Dendritic cell treated with granulocyte-macrophage colony-stimulating factor and Interleukin-4, amounts not matched to agents 40 ng/mL and 50 ng/mL, for 4 days (primary cell): ENCODE measurements around the gene PEX19.
A peak's percentile ranks its signal among the peaks of the same experiment; 100 is the strongest.

Experiments used
- H3K27ac Mint-ChIP-seq: one replicate; pipeline ENCODE4 v1.8.0; 2022; ENCODE audit warnings: mild to moderate bottlenecking, mixed read lengths
- H3K27me3 Mint-ChIP-seq: one replicate; pipeline ENCODE4 v1.8.0; 2022; ENCODE audit warnings: mild to moderate bottlenecking, mixed read lengths
- H3K36me3 Mint-ChIP-seq: one replicate; pipeline ENCODE4 v1.8.0; 2022; ENCODE audit warnings: low read depth, mixed read lengths
- H3K4me1 Mint-ChIP-seq: one replicate; pipeline ENCODE4 v1.8.0; 2022; ENCODE audit warnings: low read depth, mixed read lengths
- H3K4me3 Mint-ChIP-seq: one replicate; pipeline ENCODE4 v1.8.0; 2022; ENCODE audit warnings: mild to moderate bottlenecking, moderate library complexity, mixed read lengths
- H3K9me3 Mint-ChIP-seq: one replicate; pipeline ENCODE4 v1.8.0; 2022; ENCODE audit warnings: mixed read lengths
- intact Hi-C: fragments of 100-400 bp; cut with micrococcal nuclease; formaldehyde crosslinking; loops from one replicate; pipeline ENCODE4 v1.15.0; 2022

The PEX19 gene, protein sequence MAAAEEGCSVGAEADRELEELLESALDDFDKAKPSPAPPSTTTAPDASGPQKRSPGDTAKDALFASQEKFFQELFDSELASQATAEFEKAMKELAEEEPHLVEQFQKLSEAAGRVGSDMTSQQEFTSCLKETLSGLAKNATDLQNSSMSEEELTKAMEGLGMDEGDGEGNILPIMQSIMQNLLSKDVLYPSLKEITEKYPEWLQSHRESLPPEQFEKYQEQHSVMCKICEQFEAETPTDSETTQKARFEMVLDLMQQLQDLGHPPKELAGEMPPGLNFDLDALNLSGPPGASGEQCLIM

DNA sequence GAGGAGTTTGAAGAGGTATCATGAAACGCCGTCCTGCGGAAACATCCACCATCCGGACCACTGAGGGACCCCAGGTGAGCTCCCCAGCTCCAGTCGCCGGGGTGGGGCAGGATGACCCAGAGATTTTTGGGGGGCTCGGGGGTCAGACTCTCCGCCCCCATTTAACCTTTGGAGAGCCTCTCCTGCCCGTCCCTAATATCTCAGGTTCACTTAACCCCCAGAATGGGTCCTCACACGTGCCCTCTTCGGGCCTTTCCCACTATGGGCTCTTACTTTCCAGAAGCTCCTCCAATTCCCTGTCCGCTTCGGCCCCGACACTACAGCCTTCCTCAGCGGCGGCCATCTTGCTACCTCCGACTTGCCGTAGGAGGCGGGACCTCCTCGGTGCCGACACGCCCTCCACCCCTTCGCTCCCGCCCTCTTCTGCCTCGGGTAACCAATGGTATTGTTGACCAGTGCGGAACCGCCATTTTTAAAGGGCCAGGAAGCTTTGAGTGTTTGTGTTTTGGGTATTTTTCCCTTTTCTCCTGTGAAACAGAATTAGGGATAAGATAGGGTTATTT is at the start of gene PEX19:
Gene PEX19, minus strand, starts transcription at position 352 of the 563 bp plus-strand sequence. Its CDS starts 9 bp downstream, at position 343.
- Mint-ChIP-seq H3K27ac (peak within 1 kb of the TSS; percentile 93), H3K4me3 (peak within 1 kb of the TSS; percentile 99), H3K9me3 (no peaks in the 10 kb centered on the region), H3K36me3 (peaks cover 60% of the 10 kb centered on the region), H3K27me3 (no peaks in the 10 kb centered on the region), H3K4me1 (peaks cover 25% of the 10 kb centered on the region)
- intact Hi-C loops: loop anchor here (1.0 to 5.0 kb wide), 2 partner anchors 23 to 93 kb away; partner anchors contain the start of genes CASQ1 and DCAF8

DNA sequence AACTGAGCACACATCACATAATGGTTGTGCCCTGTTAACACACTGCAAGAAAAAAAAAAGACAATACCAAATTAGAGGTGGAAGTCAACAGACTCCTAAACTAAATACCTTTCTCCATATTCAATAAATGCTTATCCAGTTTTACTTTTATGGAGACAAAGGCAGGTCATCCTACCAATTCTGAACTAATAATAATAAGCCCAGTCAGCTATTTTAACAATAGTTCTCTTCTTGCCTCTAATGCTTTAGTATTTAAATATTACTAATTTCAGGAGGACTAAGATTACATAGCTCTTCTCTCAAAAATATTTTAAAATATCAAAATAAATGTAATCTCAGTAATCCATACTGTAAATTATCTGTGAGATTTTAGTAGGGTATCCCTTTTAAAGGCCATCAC is 47.6 kb upstream of the PEX19 start:
- Mint-ChIP-seq H3K9me3 (no peaks in the 10 kb centered on the region), H3K27me3 (no peaks in the 10 kb centered on the region), H3K4me1 (peaks cover 30% of the 10 kb centered on the region), H3K27ac (no peak overlapping the region), H3K36me3 (peaks cover 96% of the 10 kb centered on the region), H3K4me3 (no peak overlapping the region)
- intact Hi-C loops: loop anchor here (5.0 kb wide), 1 partner anchor 35 kb away; no protein-coding TSS in a partner anchor

DNA sequence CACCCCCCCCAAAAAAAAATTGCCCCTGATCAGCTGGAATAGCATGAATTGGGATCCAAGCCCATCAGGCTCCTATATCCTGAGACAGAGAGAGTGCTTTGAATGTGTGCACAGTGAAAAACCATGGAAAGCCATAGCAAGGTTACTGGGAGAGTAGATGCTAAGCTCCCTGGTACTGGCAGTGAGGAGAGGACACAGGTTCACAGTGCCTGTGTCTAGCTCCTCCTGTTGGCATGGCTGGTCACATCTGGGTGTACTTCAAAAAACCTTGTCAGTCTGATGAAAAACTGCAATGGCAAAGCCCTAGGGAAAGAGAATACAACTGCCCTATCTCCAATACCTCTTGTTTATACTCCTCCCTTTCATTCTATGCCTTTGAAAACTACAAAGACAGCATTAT is 45.2 kb upstream of the PEX19 start:
- no peak overlapping the region for H3K4me3 Mint-ChIP-seq
- intact Hi-C loops: loop anchor here (5.0 kb wide), 1 partner anchor 33 kb away; no protein-coding TSS in a partner anchor
- no peaks in the 10 kb centered on the region for H3K9me3 Mint-ChIP-seq
- H3K27me3 Mint-ChIP-seq: no peaks in the 10 kb centered on the region
- H3K4me1 Mint-ChIP-seq: peaks cover 26% of the 10 kb centered on the region
- H3K27ac Mint-ChIP-seq: peak overlapping the region; percentile 52
- peaks cover 96% of the 10 kb centered on the region for H3K36me3 Mint-ChIP-seq

DNA sequence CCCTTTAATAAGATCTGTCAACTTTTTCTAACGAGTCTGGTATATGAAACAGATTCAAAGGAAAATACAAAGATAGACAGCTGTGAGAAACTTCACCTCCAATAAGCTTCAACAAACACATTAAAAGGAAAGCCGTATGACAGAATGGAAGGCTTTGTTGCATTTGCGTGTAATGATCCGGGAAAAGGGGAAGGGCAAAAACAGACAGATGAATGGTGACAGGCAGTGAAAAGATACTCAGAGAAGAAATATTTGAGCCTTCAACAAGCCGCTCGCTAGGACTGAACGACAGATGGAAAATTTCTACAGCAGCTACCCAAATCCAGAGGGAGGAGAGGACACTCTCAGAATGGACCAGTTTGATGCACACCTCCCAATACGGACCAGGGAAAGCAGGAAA is 43.3 kb upstream of the PEX19 start:
- intact Hi-C loops: loop anchor here (10.0 kb wide), 1 partner anchor 47 kb away; no protein-coding TSS in a partner anchor
- Mint-ChIP-seq H3K27me3 (no peaks in the 10 kb centered on the region), H3K4me1 (peaks cover 29% of the 10 kb centered on the region), H3K9me3 (no peaks in the 10 kb centered on the region), H3K27ac (peak overlapping the region; percentile 46), H3K36me3 (peaks cover 100% of the 10 kb centered on the region), H3K4me3 (no peak overlapping the region)

DNA sequence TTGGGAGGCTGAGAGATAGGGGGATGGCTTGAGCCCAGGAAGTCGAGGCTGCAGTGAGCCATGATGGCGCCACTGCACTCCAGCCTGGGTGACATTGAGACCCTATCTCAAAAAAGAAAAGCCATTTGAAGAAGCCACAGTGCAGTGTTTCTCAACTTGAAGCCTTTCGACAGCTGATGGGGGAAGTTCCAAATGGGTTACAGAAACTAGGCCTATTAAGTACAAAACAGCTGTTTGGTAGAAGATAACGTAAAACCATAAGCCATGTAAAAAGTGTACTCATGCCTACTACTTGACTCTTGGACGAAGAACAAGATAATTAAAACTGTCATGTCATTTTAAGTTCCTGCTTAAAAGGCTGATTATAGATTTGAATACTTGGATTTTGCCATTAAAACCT is 41.5 kb upstream of the PEX19 start:
- H3K27ac Mint-ChIP-seq: no peak overlapping the region
- peaks cover 100% of the 10 kb centered on the region for H3K36me3 Mint-ChIP-seq
- H3K9me3 Mint-ChIP-seq: no peaks in the 10 kb centered on the region
- intact Hi-C loops: loop anchor here (10.0 kb wide), 1 partner anchor 48 kb away; no protein-coding TSS in a partner anchor
- H3K4me1 Mint-ChIP-seq: peaks cover 42% of the 10 kb centered on the region
- H3K4me3 Mint-ChIP-seq: no peak overlapping the region
- H3K27me3 Mint-ChIP-seq: no peaks in the 10 kb centered on the region

DNA sequence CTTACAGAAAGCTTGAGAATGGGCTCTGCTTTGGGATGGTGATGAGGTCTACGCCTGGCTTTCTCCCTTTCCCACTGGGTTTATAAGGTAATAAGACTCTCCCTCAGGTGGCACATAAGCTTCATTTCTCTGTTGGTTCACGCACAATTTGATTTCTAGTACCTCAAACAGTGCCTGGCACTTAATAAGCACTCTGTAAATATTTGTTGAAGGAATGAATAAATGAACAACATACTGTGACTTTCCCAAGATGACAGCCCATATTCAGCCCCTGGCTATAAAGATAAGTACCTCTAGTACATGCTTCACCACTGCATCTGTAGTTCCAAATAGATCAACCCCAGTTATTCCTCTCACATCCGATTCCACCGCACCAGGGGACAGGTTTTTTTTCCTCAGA is 40.3 kb upstream of the PEX19 start:
- intact Hi-C loops: loop anchor here (10.0 kb wide), 1 partner anchor 50 kb away; no protein-coding TSS in a partner anchor
- Mint-ChIP-seq H3K9me3 (no peaks in the 10 kb centered on the region), H3K36me3 (peaks cover 100% of the 10 kb centered on the region), H3K4me3 (no peak overlapping the region), H3K4me1 (peaks cover 38% of the 10 kb centered on the region), H3K27me3 (no peaks in the 10 kb centered on the region), H3K27ac (no peak overlapping the region)

DNA sequence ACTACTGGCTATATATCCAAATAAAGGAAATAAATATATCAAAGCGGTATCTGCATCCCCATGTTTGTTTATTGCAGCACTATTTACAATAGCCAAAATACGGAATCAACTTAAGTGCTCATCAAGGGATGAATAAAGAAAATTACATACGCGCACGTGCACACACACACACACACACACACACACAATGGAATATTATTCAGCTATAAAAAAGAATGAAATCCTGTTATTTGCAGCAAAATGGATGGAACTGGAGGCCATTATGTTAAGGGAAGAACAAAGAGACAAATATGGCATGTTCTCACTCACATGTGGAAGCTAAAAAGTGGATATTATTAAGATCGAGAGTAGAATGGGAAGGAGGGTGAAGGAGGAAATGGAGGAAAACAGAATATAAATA is 37.9 kb upstream of the PEX19 start:
- H3K4me1 Mint-ChIP-seq: peaks cover 26% of the 10 kb centered on the region
- H3K36me3 Mint-ChIP-seq: peaks cover 97% of the 10 kb centered on the region
- H3K27me3 Mint-ChIP-seq: no peaks in the 10 kb centered on the region
- intact Hi-C loops: loop anchor here (10.0 kb wide), 1 partner anchor 52 kb away; no protein-coding TSS in a partner anchor
- no peaks in the 10 kb centered on the region for H3K9me3 Mint-ChIP-seq
- no peak overlapping the region for H3K4me3 Mint-ChIP-seq
- H3K27ac Mint-ChIP-seq: no peak overlapping the region

DNA sequence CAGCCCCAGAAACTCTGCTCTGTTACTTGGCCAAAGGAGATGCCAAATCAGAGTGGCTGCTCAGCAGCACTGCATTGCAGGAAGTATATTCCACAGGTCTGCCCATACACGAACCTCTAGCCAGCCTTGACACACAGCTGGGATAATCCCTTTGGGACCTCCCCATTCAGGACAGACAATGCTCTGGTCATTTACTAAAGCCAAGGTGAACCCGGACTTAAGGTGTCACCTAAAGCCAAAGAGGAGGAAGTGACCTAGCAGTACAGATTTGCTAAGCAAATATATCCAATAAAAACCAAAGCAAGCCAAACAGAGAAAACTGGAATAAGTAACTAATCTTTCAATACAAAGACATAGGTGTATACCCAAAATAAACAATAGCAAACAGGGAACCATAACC is 30.4 kb upstream of the PEX19 start:
- Mint-ChIP-seq H3K36me3 (peaks cover 97% of the 10 kb centered on the region), H3K9me3 (peaks cover 9% of the 10 kb centered on the region), H3K4me1 (peaks cover 12% of the 10 kb centered on the region), H3K27me3 (no peaks in the 10 kb centered on the region), H3K27ac (no peak overlapping the region), H3K4me3 (no peak overlapping the region)
- intact Hi-C loops: loop anchor here (10.0 kb wide), 1 partner anchor 81 kb away; no protein-coding TSS in a partner anchor

DNA sequence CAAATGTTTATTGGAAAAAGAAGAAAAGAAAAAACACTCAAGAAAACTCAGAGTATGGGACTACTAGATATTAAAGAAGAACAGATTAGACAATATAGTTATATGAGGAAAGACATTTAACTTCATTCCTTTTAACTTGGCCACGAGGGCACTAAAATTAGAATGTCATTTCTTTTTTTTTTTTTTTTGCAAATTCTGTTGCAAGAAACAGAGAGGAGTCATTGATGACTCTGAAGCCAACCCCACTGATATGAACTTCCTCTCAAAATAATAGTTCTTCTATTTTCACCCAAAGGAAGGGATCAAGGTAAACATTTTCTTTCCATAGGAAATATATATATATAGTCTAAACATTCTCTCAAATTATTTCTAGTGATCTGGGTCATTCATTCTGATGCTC is 24.6 kb upstream of the PEX19 start:
- H3K36me3 Mint-ChIP-seq: peaks cover 100% of the 10 kb centered on the region
- intact Hi-C loops: no loop called here
- H3K27me3 Mint-ChIP-seq: no peaks in the 10 kb centered on the region
- no peak overlapping the region for H3K27ac Mint-ChIP-seq
- H3K4me1 Mint-ChIP-seq: no peaks in the 10 kb centered on the region
- no peaks in the 10 kb centered on the region for H3K9me3 Mint-ChIP-seq
- H3K4me3 Mint-ChIP-seq: no peak overlapping the region

DNA sequence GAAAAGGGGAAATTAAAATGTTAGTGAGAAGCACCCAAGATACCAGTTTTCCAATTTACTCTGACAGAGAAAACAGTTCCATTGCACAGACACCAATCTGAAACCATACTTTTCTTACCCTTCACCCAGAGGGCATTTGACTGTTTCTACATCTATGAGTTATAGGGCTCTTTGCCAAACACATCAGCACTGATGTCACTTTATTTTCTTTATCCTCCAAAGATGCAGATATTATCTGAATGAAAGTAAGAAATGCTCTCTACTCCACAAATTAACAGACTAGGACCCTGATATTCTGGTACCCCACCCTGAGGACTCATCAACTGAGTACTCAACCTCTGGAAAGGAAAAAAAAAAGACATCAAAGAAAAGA is 24.2 kb upstream of the PEX19 start:
- Mint-ChIP-seq H3K4me1 (no peaks in the 10 kb centered on the region), H3K27ac (no peak overlapping the region), H3K9me3 (no peaks in the 10 kb centered on the region), H3K4me3 (no peak overlapping the region), H3K36me3 (peaks cover 100% of the 10 kb centered on the region), H3K27me3 (no peaks in the 10 kb centered on the region)
- intact Hi-C loops: no loop called here

DNA sequence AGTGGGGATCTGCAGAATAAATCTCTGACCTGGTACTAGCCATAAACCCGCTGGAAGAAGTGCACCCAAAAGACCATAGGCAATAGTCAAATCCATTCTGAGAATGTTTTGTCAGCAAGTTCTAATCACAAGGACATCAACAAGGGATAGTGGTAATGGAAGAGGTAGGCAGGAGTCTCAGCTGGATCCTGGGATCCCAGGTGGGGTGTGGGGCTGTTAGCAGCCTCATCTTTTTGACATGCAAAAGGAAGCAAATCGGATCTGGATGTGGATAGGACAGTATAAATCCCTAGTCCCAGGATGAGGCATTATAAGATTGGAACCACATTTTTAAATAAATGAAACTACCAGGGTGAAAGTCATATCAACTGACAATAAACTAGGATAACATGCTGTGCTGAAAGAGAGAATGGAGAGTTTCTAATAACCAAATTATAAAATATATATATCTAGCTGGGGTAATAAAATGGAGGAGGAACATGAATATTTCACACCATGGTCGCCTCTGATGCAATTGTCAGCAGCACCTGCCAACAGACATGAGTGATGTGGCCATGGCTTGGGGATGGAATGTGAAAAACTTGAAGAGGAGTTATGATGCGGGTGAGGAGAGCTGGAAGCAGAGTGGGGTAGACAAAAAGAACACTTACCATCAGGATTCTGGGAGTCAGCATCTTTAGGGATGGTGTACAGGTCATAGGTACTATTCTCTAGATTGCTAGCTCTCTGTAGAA is 23.7 kb upstream of the PEX19 start:
- no peaks in the 10 kb centered on the region for H3K9me3 Mint-ChIP-seq
- intact Hi-C loops: no loop called here
- no peaks in the 10 kb centered on the region for H3K4me1 Mint-ChIP-seq
- H3K4me3 Mint-ChIP-seq: no peak overlapping the region
- H3K27ac Mint-ChIP-seq: no peak overlapping the region
- H3K36me3 Mint-ChIP-seq: peaks cover 100% of the 10 kb centered on the region
- H3K27me3 Mint-ChIP-seq: no peaks in the 10 kb centered on the region

DNA sequence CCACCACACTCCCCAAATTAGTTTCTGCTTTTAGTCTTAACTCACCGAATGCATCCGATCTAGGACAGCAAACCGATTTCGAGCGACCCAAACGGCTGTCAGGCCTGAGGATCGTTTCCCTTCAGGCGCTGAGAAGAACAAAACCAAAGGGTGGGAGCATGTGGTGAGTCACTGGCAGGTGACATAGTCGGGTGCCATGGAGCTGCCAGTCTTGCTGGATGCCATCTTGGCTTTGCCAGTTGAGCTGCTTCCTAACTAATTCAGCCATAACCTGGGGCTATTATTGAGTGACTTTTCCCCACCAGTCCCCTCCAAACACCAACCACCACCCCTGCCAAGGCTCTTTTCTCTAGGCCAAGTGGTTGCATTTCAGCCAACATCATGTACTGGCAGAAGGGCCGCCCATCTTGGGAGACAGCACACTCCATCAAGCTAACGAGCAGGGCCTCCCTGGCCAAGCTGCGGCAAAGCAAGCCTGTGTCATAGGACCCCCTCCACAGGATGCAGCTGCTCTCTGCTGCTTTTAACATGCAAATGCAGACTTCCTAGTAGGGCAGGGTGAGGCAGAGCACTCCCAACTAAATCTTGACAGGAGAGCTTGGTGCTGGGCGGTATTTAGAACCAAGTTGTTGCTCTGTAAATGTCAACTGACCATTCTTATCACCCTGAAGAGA is 22.3 kb upstream of the PEX19 start:
- intact Hi-C loops: no loop called here
- no peak overlapping the region for H3K27ac Mint-ChIP-seq

DNA sequence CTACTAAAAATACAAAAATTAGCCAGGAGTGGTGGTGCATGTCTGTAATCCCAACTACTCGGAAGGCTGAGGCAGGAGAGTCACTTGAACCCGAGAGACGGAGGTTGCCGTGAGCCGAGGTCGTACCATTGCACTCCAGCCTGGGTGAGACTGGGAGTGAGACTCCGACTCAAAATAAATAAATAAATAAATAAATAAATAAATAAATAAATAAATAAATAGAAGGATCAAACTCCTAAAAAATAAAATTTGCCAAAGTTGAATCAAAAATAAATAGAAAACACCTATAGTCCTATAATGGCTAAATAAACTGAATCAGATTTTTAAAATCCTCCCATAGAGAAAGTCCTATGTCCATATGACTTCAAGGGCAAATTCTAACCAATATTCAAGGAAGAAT is 15.2 kb upstream of the PEX19 start:
- Mint-ChIP-seq H3K36me3 (peaks cover 91% of the 10 kb centered on the region), H3K4me1 (no peaks in the 10 kb centered on the region), H3K4me3 (no peak overlapping the region), H3K27ac (no peak overlapping the region), H3K27me3 (no peaks in the 10 kb centered on the region), H3K9me3 (no peaks in the 10 kb centered on the region)
- intact Hi-C loops: no loop called here

More for the DNA sequence above, 22.3 kb upstream of the PEX19 start:
- Mint-ChIP-seq H3K4me1 (no peaks in the 10 kb centered on the region), H3K27me3 (no peaks in the 10 kb centered on the region), H3K36me3 (peaks cover 100% of the 10 kb centered on the region), H3K4me3 (no peak overlapping the region), H3K9me3 (no peaks in the 10 kb centered on the region)
